H9 (cell line): ENCODE data around the gene G6PC2. TPM values are rescaled to one million over a fixed set of nuclear protein-coding genes. Genes with fewer than 3 reads are reported as not detected.

Experiments used
- DNase-seq: peaks from one replicate; pipeline ENCODE4 v3.0.0-alpha.2; 2017
- H2AFZ ChIP-seq: one replicate; pipeline ENCODE4 v1.6.1; 2013; ENCODE audit warnings: mild to moderate bottlenecking, low read length, control low read depth, moderate library complexity
- H2AK5ac ChIP-seq: 2 replicates; pipeline ENCODE4 v1.6.1; 2013; ENCODE audit warnings: low read length, control low read depth, mixed read lengths; ENCODE audit not compliant: insufficient read length
- H2BK120ac ChIP-seq: one replicate; pipeline ENCODE4 v1.6.1; 2013; ENCODE audit warnings: low read depth, mild to moderate bottlenecking, low read length, control low read depth, inconsistent platforms; ENCODE audit not compliant: poor library complexity, severe bottlenecking
- H2BK12ac ChIP-seq: 2 replicates; pipeline ENCODE4 v1.6.1; 2013; ENCODE audit warnings: low read length, control low read depth, mixed read lengths, low read depth; ENCODE audit not compliant: insufficient read length
- H2BK15ac ChIP-seq: 2 replicates; pipeline ENCODE4 v1.6.1; 2013; ENCODE audit warnings: low read depth, low read length, control low read depth
- H2BK20ac ChIP-seq: one replicate; pipeline ENCODE4 v1.6.1; 2013; ENCODE audit warnings: low read depth, mild to moderate bottlenecking, low read length, control low read depth, inconsistent platforms; ENCODE audit not compliant: poor library complexity, severe bottlenecking
- H2BK5ac ChIP-seq: 2 replicates; pipeline ENCODE4 v1.6.1; 2013; ENCODE audit warnings: low read length, control low read depth, mixed read lengths; ENCODE audit not compliant: insufficient read length
- H3K14ac ChIP-seq: 2 replicates; pipeline ENCODE4 v1.6.1; 2013; ENCODE audit warnings: low read length, control low read depth; ENCODE audit not compliant: insufficient read depth
- H3K18ac ChIP-seq: 2 replicates; pipeline ENCODE4 v1.6.1; 2013; ENCODE audit warnings: low read depth, mild to moderate bottlenecking, mixed read lengths, low read length, control low read depth; ENCODE audit not compliant: insufficient read length
- H3K23ac ChIP-seq: 2 replicates; pipeline ENCODE4 v1.6.1; 2013; ENCODE audit warnings: low read length, control low read depth, mixed read lengths, low read depth; ENCODE audit not compliant: insufficient read length
- H3K23me2 ChIP-seq: 2 replicates; pipeline ENCODE4 v1.6.1; 2013; ENCODE audit warnings: low read depth, mild to moderate bottlenecking, mixed read lengths, low read length, control low read depth; ENCODE audit not compliant: insufficient read length, poor library complexity, severe bottlenecking
- H3K27ac ChIP-seq: 2 replicates; pipeline ENCODE4 v1.5.1; 2013; ENCODE audit warnings: low read length, control low read depth, mixed read lengths, low read depth; ENCODE audit not compliant: insufficient read length
- H3K27me3 ChIP-seq: 2 replicates; pipeline ENCODE4 v1.6.1; 2013; ENCODE audit warnings: low read length, control low read depth, inconsistent platforms; ENCODE audit not compliant: insufficient read depth
- H3K4ac ChIP-seq: 2 replicates; pipeline ENCODE4 v1.6.1; 2013; ENCODE audit warnings: low read depth, mild to moderate bottlenecking, control low read depth, inconsistent platforms, low read length, moderate library complexity
- H3K4me1 ChIP-seq: 2 replicates; pipeline ENCODE4 v1.6.1; 2013; ENCODE audit warnings: low read length, control low read depth, inconsistent platforms; ENCODE audit not compliant: insufficient read depth
- H3K4me2 ChIP-seq: 2 replicates; pipeline ENCODE4 v1.6.1; 2013; ENCODE audit warnings: low read length, control low read depth, mixed read lengths; ENCODE audit not compliant: insufficient read length, insufficient read depth
- H3K56ac ChIP-seq: 2 replicates; pipeline ENCODE4 v1.6.1; 2013; ENCODE audit warnings: low read depth, mild to moderate bottlenecking, mixed read lengths, low read length, control low read depth; ENCODE audit not compliant: insufficient read length
- H3K79me1 ChIP-seq: 2 replicates; pipeline ENCODE4 v1.6.1; 2013; ENCODE audit warnings: low read depth, mild to moderate bottlenecking, moderate library complexity, low read length, control low read depth, inconsistent platforms; ENCODE audit not compliant: insufficient read depth, poor library complexity, severe bottlenecking
- H3K79me2 ChIP-seq: 2 replicates; pipeline ENCODE4 v1.6.1; 2013; ENCODE audit warnings: low read length, control low read depth, inconsistent platforms; ENCODE audit not compliant: insufficient read depth
- H3K9ac ChIP-seq: 2 replicates; pipeline ENCODE4 v1.6.1; 2013; ENCODE audit warnings: low read length, control low read depth, mixed read lengths; ENCODE audit not compliant: insufficient read length; ENCODE audit errors: extremely low read depth
- H3K9me3 ChIP-seq: one replicate; pipeline ENCODE4 v1.6.1; 2013; ENCODE audit warnings: low read depth, low read length, inconsistent platforms; ENCODE audit not compliant: control insufficient read depth
- H3T11ph ChIP-seq: one replicate; pipeline ENCODE4 v1.6.1; 2013; ENCODE audit warnings: mild to moderate bottlenecking, low read length, control low read depth, inconsistent platforms
- H4K20me1 ChIP-seq: one replicate; pipeline ENCODE4 v1.6.1; 2013; ENCODE audit not compliant: control insufficient read depth, insufficient read length, insufficient read depth
- H4K5ac ChIP-seq: 2 replicates; pipeline ENCODE4 v1.6.1; 2013; ENCODE audit warnings: low read depth, mild to moderate bottlenecking, mixed read lengths, low read length, control low read depth; ENCODE audit not compliant: insufficient read length
- H4K8ac ChIP-seq: replicated peaks from 2 replicates; pipeline ENCODE4 v1.6.1; 2013; ENCODE audit warnings: low read length, control low read depth, mixed read lengths, low read depth; ENCODE audit not compliant: insufficient read length
- H4K91ac ChIP-seq: 2 replicates; pipeline ENCODE4 v1.6.1; 2013; ENCODE audit warnings: low read depth, mild to moderate bottlenecking, moderate library complexity, mixed read lengths, low read length, control low read depth; ENCODE audit not compliant: insufficient read length
- H3K27ac Mint-ChIP-seq, 3 experiments: 2 replicates in 2 of 3; 3 replicates in 1 of 3; pipeline ENCODE4 v1.8.0; 2020 to 2021; ENCODE audit warnings: mixed read lengths in 3 of 3, mild to moderate bottlenecking in 1 of 3, moderate library complexity in 1 of 3
- H3K27me3 Mint-ChIP-seq: 2 replicates; pipeline ENCODE4 v1.8.0; 2021; ENCODE audit warnings: low read depth, mild to moderate bottlenecking, moderate library complexity, mixed read lengths
- H3K36me3 Mint-ChIP-seq, 3 experiments: 2 replicates in 2 of 3; 3 replicates in 1 of 3; pipeline ENCODE4 v1.8.0; 2020 to 2021; ENCODE audit warnings: low read depth in 3 of 3, mixed read lengths in 3 of 3; ENCODE audit not compliant: insufficient read depth in 1 of 3
- H3K4me1 Mint-ChIP-seq, 2 experiments: 2 replicates each; pipeline ENCODE4 v1.8.0; 2020; ENCODE audit warnings: mixed read lengths in 2 of 2
- H3K4me3 Mint-ChIP-seq, 2 experiments: 2 replicates in 1 of 2; 3 replicates in 1 of 2; pipeline ENCODE4 v1.8.0; 2020 to 2021; ENCODE audit warnings: mild to moderate bottlenecking in 2 of 2, mixed read lengths in 2 of 2, moderate library complexity in 1 of 2
- H3K9me3 Mint-ChIP-seq, 2 experiments: 2 replicates in 1 of 2; 3 replicates in 1 of 2; pipeline ENCODE4 v1.8.0; 2020; ENCODE audit warnings: mild to moderate bottlenecking in 2 of 2, mixed read lengths in 2 of 2, moderate library complexity in 1 of 2
- CTCF ChIP-seq: fragments of 200-600 bp; sonication (generic); conservative IDR thresholded peaks from 3 replicates; pipeline ENCODE4 v1.8.0; 2021; ENCODE audit warnings: antibody characterized with exemption, mild to moderate bottlenecking
- WGBS: extraction: QIAGEN DNeasy Blood & Tissue Kit; methylation state at CpG from one replicate; pipeline ENCODE4 v1.1.7; 2013; ENCODE audit warnings: missing lambda C conversion rate, low lambda C conversion rate, mixed read lengths; ENCODE audit not compliant: insufficient read length; ENCODE audit errors: extremely low coverage; 5-methylcytosine and 5-hydroxymethylcytosine counted together
- total RNA-seq: library from RNA; stranded (reverse); gene quantifications from 2 replicates; pipeline ENCODE4 v1.2.1, GENCODE V29; 2021

Gene G6PC2
- total RNA-seq, 1 experiment from 2014 or later: not detected

- H3K4me1 ChIP-seq: no peaks in the 10 kb centered on the region
- no peak overlapping the region for H3K4me2 ChIP-seq
- WGBS: no CpG with 5 or more reads among the region's 3 CpGs
- no peak for DNase-seq
- Mint-ChIP-seq H3K4me3 (no peak overlapping the region), H3K36me3 (peaks cover 7 to 13% (median 11%) of the 10 kb centered on the region in 3 experiments; a peak in 6 of 7 replicates), H3K4me1 (peaks cover 10 to 11% of the 10 kb centered on the region in 2 experiments; a peak in 2 of 4 replicates), H3K9me3 (no peaks in the 10 kb centered on the region), H3K27me3 (no peaks in the 10 kb centered on the region), H3K27ac (no peak overlapping the region)
- H2BK15ac ChIP-seq: no peak overlapping the region
- H4K20me1 ChIP-seq: no peaks in the 10 kb centered on the region
- H3K27ac ChIP-seq: no peak overlapping the region
- no peak overlapping the region for H4K5ac ChIP-seq
- H3K79me2 ChIP-seq: no peaks in the 10 kb centered on the region
- H4K8ac ChIP-seq: no peak overlapping the region
- H4K91ac ChIP-seq: no peak overlapping the region
- H3K27me3 ChIP-seq: no peaks in the 10 kb centered on the region
- H3K56ac ChIP-seq: no peak overlapping the region
- H3K9ac ChIP-seq: no peak overlapping the region
- no peak overlapping the region for H2BK5ac ChIP-seq
- H3K4ac ChIP-seq: no peak overlapping the region
- no peak overlapping the region for H3K14ac ChIP-seq
- no peak overlapping the region for H2BK12ac ChIP-seq
- H3K23ac ChIP-seq: no peak overlapping the region
- no peak overlapping the region for H2AK5ac ChIP-seq
- H3K23me2 ChIP-seq: no peaks in the 10 kb centered on the region
- H2BK20ac ChIP-seq: no peak overlapping the region
- no peak for TF ChIP-seq CTCF
- no peak overlapping the region for H3T11ph ChIP-seq
- H2BK120ac ChIP-seq: no peak overlapping the region
- H3K18ac ChIP-seq: no peak overlapping the region
- H2AFZ ChIP-seq: no peak overlapping the region
- H3K79me1 ChIP-seq: no peaks in the 10 kb centered on the region
- no peaks in the 10 kb centered on the region for H3K9me3 ChIP-seq
Observed at GRCh38 chr2:168855601-168856000, 45.5 kb upstream of the G6PC2 start.
